Measurements from ENCODE around the gene HNRNPM.

Gene HNRNPM

DNA sequence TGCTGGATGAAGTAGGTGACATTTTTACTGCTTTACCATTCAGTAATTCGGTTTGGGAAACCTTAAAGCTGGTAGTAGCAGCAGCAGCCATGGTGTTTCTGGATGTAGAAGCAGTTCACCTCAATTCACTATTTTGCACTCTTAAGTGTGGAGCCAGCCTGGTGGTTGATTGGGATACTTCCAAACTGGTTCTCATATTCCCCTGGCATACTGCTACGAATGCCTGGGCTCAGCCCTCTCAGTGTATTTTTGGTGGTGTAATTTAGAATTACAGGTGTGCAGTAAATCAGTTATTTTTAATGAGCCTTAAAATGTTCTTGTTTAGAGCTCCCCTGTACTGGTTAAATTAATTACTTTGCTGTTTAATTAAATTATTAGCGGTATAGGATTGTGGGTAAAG, 12.4 kb downstream of the HNRNPM start:
- FAIRE-seq (no peak), DNase-seq (ENCODE audit: extremely low spot score, insufficient read length, low read depth) (no peak)

- DNase-seq (ENCODE audit: extremely low spot score, insufficient read length, low read depth) (no peak), FAIRE-seq (no peak)
Measured at GRCh38 chr19:8457827-8458226, 13.1 kb downstream of the HNRNPM start.

DNA sequence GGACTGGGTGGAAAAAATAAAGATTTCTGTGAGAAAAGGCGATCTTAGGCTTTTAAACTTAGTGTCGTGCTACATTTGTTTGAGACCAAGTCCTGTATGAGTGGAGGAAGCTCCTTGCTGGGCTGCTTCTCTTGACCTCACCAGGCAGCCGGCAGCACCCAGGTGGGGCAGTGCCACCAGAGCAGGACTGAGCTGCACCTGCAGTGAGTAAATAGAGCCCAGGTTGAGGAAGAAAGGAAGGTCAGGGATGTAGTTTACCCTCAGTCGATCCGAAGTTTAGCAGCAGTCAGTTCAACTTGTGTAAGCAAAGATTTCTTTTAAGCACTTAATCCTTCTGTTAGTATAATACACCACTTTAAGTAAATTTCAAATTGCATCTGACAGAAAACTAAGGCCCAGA, 13.6 kb downstream of the HNRNPM start:
- DNase-seq (ENCODE audit: extremely low spot score, insufficient read length, low read depth), result no peak
- no peak for FAIRE-seq

DNA sequence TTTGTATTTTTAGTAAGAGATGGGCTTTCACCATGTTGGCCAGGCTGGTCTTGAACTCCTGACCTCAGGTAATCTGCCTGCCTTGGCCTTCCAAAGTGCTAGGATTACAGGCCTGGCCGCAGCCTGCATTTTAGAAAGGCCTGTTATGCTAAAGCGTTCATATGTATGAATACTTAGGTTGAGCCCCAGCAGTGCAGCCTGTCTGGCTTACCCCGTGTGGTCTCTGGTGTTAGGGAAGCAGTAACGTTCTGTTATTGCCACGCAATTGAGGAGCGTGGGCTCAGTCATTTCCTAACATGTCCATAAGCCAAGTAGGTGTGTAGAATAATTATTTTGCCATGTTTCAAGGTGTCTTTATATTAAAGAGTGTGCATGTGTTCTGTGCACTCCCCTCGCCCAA, 14.3 kb downstream of the HNRNPM start:
- FAIRE-seq, result no peak

DNA sequence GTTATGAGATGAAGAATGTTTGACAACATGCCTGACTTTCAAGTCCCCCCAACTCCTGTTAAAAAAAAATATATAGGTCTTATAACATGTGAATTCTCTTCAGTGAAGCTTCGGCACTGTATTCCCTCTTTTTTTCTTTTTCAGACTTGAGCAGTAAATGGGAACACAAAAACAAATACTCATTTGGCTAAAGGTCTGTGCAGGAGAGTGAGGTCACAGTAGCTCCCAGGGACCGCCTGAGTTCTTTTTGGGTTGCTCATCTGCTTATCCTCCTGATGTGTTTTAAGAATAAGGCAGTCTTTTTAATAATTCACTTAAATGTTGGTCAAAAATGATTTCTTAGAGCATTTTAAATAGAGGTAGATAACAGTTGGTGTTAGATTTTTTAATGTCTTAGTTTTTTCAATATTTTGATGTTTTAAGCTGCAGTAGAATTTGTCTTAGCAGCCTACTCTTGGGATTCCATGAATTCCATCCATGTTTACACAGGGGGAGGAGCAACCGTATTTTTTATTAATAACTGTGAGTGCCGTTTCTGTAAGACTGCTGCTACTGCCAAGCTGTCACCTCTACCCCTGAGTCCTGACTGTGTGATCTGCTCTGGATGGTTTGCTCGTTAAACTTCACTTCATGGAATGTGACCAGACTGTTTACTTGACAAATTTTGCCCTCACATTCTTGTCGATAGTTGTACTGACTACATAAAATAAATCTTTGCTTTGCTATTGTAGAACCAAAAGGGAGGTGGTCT, 14.9 kb downstream of the HNRNPM start:
- no peak for DNase-seq (ENCODE audit: extremely low spot score, insufficient read length, low read depth)
- no peak for FAIRE-seq

More for the DNA sequence above, 14.3 kb downstream of the HNRNPM start:
- no peak for DNase-seq (ENCODE audit: extremely low spot score, insufficient read length, low read depth)

DNA sequence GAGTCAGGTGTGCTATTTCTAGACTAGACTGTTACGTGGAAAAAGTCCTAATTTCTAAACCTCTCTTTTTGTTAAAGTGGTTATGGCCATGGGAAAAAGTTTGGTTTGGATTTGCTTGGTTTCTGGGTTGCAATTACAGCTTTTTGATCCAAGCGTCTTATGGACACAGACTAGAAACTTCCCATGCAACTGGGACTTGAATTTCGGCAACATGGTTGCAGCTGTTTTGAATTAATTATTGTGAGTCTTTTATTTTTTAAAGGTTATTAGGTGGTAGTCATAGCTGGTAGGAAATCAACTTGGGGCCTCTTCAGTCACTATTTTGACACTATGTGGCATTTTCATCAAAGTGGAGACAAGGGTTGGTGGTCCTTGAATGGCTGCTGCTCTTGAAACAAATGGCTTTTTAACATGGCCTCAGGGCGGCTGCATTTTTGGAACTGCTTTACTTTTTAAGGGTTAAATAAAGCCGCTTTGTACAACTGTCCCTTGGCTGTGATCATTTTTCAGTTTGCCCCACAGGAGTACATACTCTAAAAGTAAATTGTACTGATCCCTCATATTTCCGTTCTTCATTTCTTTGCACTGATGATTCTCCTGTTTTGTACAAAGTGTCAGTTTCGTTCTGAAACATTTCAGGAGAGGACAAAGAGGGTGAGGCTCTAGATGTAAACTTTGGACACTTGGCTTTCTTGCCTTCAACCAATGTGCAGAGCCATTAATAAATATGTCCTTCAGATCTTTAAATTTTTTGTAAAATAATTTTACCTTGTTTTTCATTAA, 15.9 kb downstream of the HNRNPM start:
- FAIRE-seq, result peak; percentile 56
- DNase-seq (ENCODE audit: extremely low spot score, insufficient read length, low read depth), result no peak

GRCh38 chr19:8461376-8461775, 16.6 kb downstream of the HNRNPM start:
- FAIRE-seq, result no peak
- no peak for DNase-seq (ENCODE audit: extremely low spot score, insufficient read length, low read depth)

- no peak for FAIRE-seq
- no peak for DNase-seq (ENCODE audit: extremely low spot score, insufficient read length, low read depth)
Measured at GRCh38 chr19:8461891-8462290, 17.1 kb downstream of the HNRNPM start.

DNA sequence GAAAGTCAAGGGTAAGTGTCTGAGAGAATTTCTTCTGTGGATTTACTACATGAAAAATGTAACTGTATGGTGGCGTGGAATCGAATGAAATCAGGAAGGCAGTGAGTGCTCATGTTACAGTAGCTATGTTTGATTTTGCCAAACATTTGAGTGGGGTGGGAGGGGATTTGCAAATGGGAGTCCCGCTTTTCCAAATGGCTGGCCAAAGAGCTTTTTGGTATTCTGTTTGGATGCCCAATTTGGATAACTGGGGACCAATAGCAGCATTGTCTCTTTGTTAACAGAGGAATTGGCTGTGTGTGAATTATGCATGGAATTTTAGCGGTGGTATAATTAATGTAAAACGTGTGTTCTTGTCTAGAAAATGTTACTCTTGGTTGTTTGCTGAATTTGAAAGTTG, 17.8 kb downstream of the HNRNPM start:
- no peak for FAIRE-seq
- DNase-seq (ENCODE audit: extremely low spot score, insufficient read length, low read depth), result no peak

GRCh38 chr19:8463365-8463764, 18.6 kb downstream of the HNRNPM start:
- no peak for DNase-seq (ENCODE audit: extremely low spot score, insufficient read length, low read depth)
- FAIRE-seq, result no peak

- FAIRE-seq, result no peak
Measured at GRCh38 chr19:8466018-8466417, 21.2 kb downstream of the HNRNPM start.

DNA sequence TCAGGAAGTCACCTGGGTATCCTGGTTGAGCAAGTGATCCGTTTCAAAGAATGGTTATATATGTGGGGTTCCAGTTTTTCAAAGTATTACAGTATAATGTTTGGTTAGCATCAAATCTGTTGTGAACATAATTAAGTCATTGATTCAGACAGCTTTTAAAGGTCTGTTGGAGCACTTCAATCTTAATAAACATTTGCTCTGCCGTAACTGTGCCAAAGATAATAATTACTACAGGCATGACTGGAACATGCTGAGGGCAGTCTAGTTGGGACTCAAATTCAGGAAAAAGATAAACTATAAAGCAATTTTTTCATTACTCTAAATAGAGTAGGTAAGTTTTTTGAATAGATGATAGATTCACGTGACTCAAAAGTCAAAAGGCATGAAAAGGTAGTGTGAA, 23.3 kb downstream of the HNRNPM start:
- FAIRE-seq, result no peak
- no peak for DNase-seq (ENCODE audit: extremely low spot score, insufficient read length, low read depth)

More at GRCh38 chr19:8466018-8466417, 21.2 kb downstream of the HNRNPM start:
- DNase-seq (ENCODE audit: extremely low spot score, insufficient read length, low read depth), result no peak

DNA sequence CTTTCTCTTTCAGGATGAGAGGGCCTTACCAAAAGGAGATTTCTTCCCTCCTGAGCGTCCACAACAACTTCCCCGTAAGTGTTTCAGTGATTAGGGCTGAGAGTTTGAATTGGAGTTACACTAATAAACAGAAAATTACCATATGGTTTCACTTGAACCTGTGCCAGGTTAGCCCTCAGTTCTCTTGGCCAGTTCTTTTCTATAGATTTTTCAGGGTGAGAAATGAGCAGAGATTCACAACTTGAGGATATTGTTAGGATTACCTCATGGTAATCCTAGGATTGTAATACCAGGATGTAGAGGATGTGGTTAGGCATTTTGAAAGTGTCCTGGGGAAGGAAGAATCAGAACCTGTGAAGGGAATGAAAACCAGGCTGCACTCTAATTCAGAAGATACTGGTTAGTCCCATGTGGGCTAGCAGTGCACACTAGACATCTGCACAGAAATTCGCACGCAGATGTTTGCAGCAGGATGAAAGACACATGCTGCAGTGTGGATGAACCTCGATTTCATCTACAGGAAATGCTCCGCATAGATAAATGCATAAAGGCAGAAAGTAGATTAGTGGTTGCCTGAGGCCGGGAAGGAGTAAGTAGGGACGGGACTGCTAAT, 24.1 kb downstream of the HNRNPM start:
- no peak for DNase-seq (ENCODE audit: extremely low spot score, insufficient read length, low read depth)
- no peak for FAIRE-seq

DNA sequence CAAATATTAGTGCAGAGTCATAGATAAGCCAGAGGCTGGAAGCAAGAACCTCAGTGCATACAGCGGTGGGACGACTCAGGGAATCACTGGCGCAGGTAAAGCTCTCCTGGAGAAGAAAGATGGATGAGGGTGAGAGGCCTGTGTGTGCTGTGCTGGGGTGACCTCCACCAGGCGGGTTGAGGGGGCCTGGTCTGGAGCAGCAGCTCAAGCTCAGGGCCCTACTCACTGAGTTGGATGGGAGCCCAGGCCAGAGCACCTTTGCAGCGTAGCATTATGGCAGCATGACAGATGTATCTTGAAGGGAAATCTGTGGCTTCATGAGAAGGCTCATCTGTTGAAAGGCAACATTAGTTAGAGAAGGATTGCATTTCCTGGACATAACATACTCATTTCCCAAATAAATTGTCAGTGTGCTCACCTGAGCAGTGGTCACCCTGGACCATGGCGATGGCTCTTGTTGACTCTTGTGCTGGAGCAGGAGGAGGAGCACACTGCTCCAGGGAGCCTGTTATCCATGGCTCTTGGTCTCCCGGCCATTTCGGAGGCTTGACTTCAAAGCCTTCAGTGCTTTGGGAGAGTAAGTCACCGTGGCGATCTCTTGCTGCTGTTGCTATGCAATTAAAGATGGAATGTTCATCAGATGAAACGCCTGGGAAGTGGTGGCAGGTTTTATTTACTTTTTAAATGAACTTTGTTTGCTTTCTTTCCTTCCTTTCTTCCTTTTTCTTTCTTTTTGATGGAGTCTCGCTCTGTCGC, 25.0 kb downstream of the HNRNPM start:
- FAIRE-seq (no peak), DNase-seq (ENCODE audit: extremely low spot score, insufficient read length, low read depth) (no peak)

DNA sequence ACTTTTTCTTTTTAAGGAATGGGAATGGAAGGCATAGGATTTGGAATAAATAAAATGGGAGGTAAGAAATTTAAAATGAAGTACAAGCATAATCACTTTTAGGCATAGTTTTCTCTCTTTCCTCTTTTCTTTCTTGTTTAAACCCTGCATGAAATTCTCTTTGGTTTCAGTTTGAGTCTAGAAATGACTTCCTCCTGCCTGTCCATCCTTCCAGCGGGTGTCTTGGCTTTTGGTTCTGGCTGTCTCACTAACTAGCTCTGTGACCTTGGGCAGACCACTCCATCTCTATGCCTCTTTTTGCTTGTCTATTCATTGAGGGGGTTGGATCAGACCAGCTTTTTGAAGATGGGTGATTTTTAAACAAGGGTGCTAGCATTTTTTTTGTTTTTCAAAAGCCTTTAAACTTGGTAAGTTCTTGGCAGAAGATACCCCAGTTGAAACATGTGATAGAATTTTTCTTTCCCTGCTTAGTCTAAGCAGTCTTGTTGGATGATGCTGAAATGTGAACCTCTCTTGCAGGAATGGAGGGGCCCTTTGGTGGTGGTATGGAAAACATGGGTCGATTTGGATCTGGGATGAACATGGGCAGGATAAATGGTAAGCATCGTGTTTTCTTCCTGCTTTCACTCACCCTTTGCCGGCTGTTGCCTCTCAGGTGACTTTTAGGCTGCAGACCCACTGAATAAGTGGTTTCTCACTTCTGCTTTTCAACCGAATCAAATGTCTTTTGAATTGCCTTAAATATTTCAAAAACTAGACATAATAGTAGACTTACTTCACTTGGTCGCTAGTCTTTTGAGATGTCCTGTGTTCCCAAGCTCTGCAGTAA, 29.1 kb downstream of the HNRNPM start:
- FAIRE-seq, result peak; percentile 89
- peak; percentile 43 for DNase-seq (ENCODE audit: extremely low spot score, insufficient read length, low read depth)

DNA sequence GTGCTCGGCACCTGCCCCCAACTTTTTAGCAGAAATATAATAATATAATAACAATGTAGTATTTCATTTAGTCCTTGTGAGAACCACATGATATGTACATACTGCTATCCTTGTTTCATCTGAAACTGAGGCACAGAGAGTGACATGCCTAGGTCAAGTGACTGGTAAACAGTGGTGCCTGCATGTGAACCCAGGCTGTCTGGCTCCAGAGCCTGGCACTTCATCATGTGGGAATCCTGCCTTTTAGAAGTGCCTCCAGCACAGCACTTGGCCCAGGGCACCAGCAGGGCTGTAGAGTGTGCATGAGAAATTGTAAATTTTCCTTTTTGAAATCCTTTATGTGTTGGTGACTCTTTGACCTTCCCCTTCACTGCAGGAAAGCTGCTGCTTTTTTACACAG, 30.2 kb downstream of the HNRNPM start:
- DNase-seq (ENCODE audit: extremely low spot score, insufficient read length, low read depth), result no peak
- FAIRE-seq, result no peak

DNA sequence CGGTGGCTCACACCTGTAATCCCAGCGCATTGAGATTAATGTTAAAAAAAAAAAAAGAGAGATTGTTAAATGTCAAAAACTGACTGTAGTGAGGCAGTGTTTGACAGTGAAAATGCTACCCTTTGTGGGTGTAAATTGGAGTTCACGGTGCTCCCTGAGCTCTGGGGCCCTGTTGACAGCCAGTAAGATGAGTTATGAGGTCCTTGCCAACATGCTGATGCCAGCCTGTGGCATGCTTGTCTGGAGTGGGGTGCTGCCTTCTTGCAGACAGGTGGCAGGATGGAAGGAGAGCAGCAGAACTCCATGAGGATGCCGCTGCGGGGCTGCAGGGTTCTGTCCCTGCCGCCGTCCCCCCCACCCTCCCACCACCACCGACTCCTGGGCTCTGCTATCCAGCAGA, 31.7 kb downstream of the HNRNPM start:
- no peak for FAIRE-seq
- no peak for DNase-seq (ENCODE audit: extremely low spot score, insufficient read length, low read depth)

DNA sequence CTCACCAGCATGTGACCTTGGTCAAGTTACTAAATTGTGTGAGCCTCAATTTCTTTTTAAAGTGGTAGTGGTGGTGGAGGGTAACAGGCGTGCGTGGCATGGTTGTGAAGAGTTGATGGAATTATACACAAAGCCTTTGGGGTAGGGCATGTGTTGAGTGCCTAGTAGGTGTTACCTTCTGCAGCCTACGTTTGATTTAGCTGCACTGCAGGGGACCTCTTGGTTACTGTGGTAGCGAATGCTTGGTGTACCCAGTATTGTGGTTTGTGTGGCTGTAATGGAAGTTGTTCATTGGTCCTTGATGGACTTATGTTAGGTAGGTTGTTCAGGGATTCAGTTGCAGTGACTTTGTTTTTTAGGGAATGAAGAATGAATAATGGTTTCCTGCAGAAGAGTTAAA, 33.1 kb downstream of the HNRNPM start:
- DNase-seq (ENCODE audit: extremely low spot score, insufficient read length, low read depth), result no peak
- no peak for FAIRE-seq

DNA sequence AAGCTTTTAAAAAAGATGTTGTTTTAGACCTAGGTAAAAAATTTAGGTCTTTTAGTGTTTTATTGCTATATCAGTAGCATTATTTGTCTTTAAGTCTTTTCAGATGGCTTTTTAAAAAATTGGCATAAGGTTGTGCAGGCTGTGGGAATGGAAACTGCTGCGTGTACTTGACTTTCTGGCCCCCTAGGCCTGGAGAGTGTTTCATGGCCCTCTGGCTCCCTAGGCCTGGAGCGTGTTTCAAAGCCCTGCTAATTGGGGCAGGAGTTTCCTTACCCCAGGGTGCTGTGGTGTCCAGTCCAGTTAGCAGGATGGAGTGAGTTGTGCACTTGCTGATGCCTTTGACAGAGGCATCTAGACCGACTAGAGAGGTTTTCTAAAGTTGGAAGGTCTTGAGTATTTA, 33.8 kb downstream of the HNRNPM start:
- FAIRE-seq (no peak), DNase-seq (ENCODE audit: extremely low spot score, insufficient read length, low read depth) (no peak)

DNA sequence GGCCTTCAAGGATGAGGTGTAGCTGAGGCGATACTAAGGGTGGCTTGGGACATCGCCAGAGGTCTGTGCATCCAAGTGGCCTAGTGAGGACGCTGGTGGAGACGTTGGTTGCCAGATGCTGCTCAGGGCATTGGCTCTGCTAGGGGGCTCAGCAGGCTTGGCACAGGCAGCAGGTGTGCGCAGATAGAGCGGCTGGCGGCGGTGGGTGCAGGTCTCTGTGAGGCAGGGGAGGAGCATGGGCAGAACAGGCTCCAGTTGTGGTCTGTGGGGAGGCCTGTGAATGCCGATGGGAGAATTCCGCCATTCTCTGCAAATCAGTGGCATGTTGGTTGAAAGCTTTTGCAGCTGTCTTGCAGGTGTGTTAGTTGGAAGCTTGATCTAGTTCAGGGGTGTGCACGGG, 36.4 kb downstream of the HNRNPM start:
- DNase-seq (ENCODE audit: extremely low spot score, insufficient read length, low read depth), result no peak
- no peak for FAIRE-seq
